Smooth muscle cell of the umbilical artery (primary cell): ENCODE results near the gene RAP2C. TPM values are rescaled to one million over a fixed set of nuclear protein-coding genes. Genes with fewer than 3 reads are reported as not detected.

Source experiments
- total RNA-seq: library from RNA; depleted of rRNA; stranded (reverse); fragments of >200 nt; gene quantifications from 2 replicates; pipeline ENCODE4 v1.2.3, GENCODE V29; 2014

RAP2C gene
- total RNA-seq: 29.3 and 30.9 TPM in 2 replicates

GRCh38 chrX:132219343-132219768, at the start of gene RAP2C:
TSS of gene RAP2C (minus strand) at chrX:132219447. CDS start at chrX:132217268, 2,179 bp downstream.

Other genes with a start within 250 kb of the RAP2C start
- gene STK26, start 196.1 kb downstream of the RAP2C start, total RNA-seq: 33.7 and 41.6 TPM in 2 replicates
- under 0.01 and 0.05 TPM in 2 replicates for gene FRMD7, start 91.4 kb downstream of the RAP2C start, total RNA-seq